HepG2 (cell line): ENCODE data around the gene MTFR1L. TPM values are rescaled to one million over a fixed set of nuclear protein-coding genes. Genes with fewer than 3 reads are reported as not detected.

Experiments used
- ARHGAP35 ChIP-seq: sonication (generic); formaldehyde crosslinking; IDR thresholded peaks from 2 replicates; pipeline ENCODE4 v1.9.0; 2022; ENCODE audit warnings: mild to moderate bottlenecking, inconsistent platforms, moderate library complexity, missing genetic modification reagents, borderline replicate concordance
- ASH2L ChIP-seq: fragments of 300-600, 200-600 bp; sonication (generic); IDR thresholded peaks from 2 replicates; pipeline ENCODE4 v1.7.0; 2017; ENCODE audit warnings: low read depth, mild to moderate bottlenecking, moderate library complexity, mixed read lengths, low read length; ENCODE audit not compliant: insufficient read length
- ATAD3A ChIP-seq: sonication (generic); formaldehyde crosslinking; IDR thresholded peaks from 2 replicates; pipeline ENCODE4 v1.4.0; 2020; ENCODE audit warnings: missing genetic modification reagents
- ETV6 ChIP-seq: sonication (generic); formaldehyde crosslinking; conservative IDR thresholded peaks from 2 replicates; pipeline ENCODE4 v1.4.0; 2020; ENCODE audit warnings: missing genetic modification reagents
- KDM1A ChIP-seq: IDR thresholded peaks from 2 replicates; pipeline ENCODE4 v1.6.1; 2016; ENCODE audit warnings: missing compliant biosample characterization
- MATR3 ChIP-seq: sonication (generic); formaldehyde crosslinking; IDR thresholded peaks from 2 replicates; pipeline ENCODE4 v1.4.0; 2020; ENCODE audit warnings: missing genetic modification reagents
- MAZ ChIP-seq, 2 experiments: sonication (generic) in 1 of 2; formaldehyde crosslinking in 1 of 2; IDR thresholded peaks; 2 replicates each; pipeline versions ENCODE4 v1.5.0 to v1.6.1; 2012 to 2020; ENCODE audit warnings: low read depth in 2 of 2, mild to moderate bottlenecking in 2 of 2, borderline replicate concordance in 1 of 2, improper control_type of control experiment in 1 of 2, low read length in 1 of 2, missing genetic modification reagents in 1 of 2, moderate library complexity in 1 of 2
- MIER3 ChIP-seq: IDR thresholded peaks from 2 replicates; pipeline ENCODE4 v1.6.1; 2016; ENCODE audit warnings: missing compliant biosample characterization, borderline replicate concordance
- NR3C1 ChIP-seq: sonication (generic); formaldehyde crosslinking; IDR thresholded peaks from 2 replicates; pipeline ENCODE4 v1.4.0; 2020; ENCODE audit warnings: missing genetic modification reagents
- POLR2A ChIP-seq, 2 experiments: IDR thresholded peaks; 2 replicates each; pipeline ENCODE4 v1.6.1; 2011; ENCODE audit warnings: low read depth in 2 of 2, low read length in 2 of 2, mild to moderate bottlenecking in 1 of 2, moderate library complexity in 1 of 2; ENCODE audit not compliant: insufficient read depth in 1 of 2
- PPARG ChIP-seq: conservative IDR thresholded peaks from 2 replicates; pipeline ENCODE4 v1.6.1; 2016; ENCODE audit warnings: missing biosample characterization, missing genetic modification reagents
- TEAD3 ChIP-seq: optimal IDR thresholded peaks from 2 replicates; pipeline ENCODE3; 2016; ENCODE audit warnings: borderline replicate concordance
- TMF1 ChIP-seq: sonication (generic); formaldehyde crosslinking; IDR thresholded peaks from 2 replicates; pipeline ENCODE4 v1.8.1; 2022; ENCODE audit warnings: low read depth, missing genetic modification reagents
- TOE1 ChIP-seq: sonication (generic); formaldehyde crosslinking; IDR thresholded peaks from 2 replicates; pipeline ENCODE4 v1.4.0; 2020; ENCODE audit warnings: mild to moderate bottlenecking, missing genetic modification reagents
- ZKSCAN5 ChIP-seq: sonication (generic); formaldehyde crosslinking; IDR thresholded peaks from 2 replicates; pipeline ENCODE4 v1.5.1; 2020; ENCODE audit warnings: mild to moderate bottlenecking, missing genetic modification reagents
- ZMYM3 ChIP-seq: sonication (generic); formaldehyde crosslinking; IDR thresholded peaks from 2 replicates; pipeline ENCODE4 v1.5.1; 2020; ENCODE audit warnings: mild to moderate bottlenecking, missing genetic modification reagents
- ZNF256 ChIP-seq: sonication (generic); formaldehyde crosslinking; conservative IDR thresholded peaks from 2 replicates; pipeline ENCODE4 v1.4.0; 2020; ENCODE audit warnings: missing genetic modification reagents
- ZNF44 ChIP-seq: sonication (generic); formaldehyde crosslinking; IDR thresholded peaks from 2 replicates; pipeline ENCODE4 v1.5.1; 2020; ENCODE audit warnings: mild to moderate bottlenecking, missing genetic modification reagents
- ZNF468 ChIP-seq: sonication (generic); formaldehyde crosslinking; IDR thresholded peaks from 2 replicates; pipeline ENCODE4 v1.8.0; 2022; ENCODE audit warnings: mild to moderate bottlenecking, moderate library complexity, missing genetic modification reagents
- ZNF512B ChIP-seq: sonication (generic); formaldehyde crosslinking; IDR thresholded peaks from 2 replicates; pipeline ENCODE4 v1.5.1; 2020; ENCODE audit warnings: missing genetic modification reagents, mild to moderate bottlenecking, borderline replicate concordance
- ZNF619 ChIP-seq: sonication (generic); formaldehyde crosslinking; IDR thresholded peaks from 2 replicates; pipeline ENCODE4 v1.4.0; 2020; ENCODE audit warnings: mild to moderate bottlenecking, missing genetic modification reagents
- ZNF670 ChIP-seq: sonication (generic); formaldehyde crosslinking; IDR thresholded peaks from 2 replicates; pipeline ENCODE4 v1.8.0; 2022; ENCODE audit warnings: mild to moderate bottlenecking, missing genetic modification reagents, borderline replicate concordance
- ZNF678 ChIP-seq: sonication (generic); formaldehyde crosslinking; IDR thresholded peaks from 2 replicates; pipeline ENCODE4 v1.4.0; 2020; ENCODE audit warnings: mild to moderate bottlenecking, missing genetic modification reagents
- ZNF766 ChIP-seq: sonication (generic); formaldehyde crosslinking; IDR thresholded peaks from 2 replicates; pipeline ENCODE4 v1.5.0; 2020; ENCODE audit warnings: missing genetic modification reagents, borderline replicate concordance
- ZNF773 ChIP-seq: sonication (generic); formaldehyde crosslinking; IDR thresholded peaks from 2 replicates; pipeline ENCODE4 v1.4.0; 2020; ENCODE audit warnings: missing genetic modification reagents, borderline replicate concordance
- ZNF878 ChIP-seq: sonication (generic); formaldehyde crosslinking; IDR thresholded peaks from 2 replicates; pipeline ENCODE4 v1.8.1; 2023; ENCODE audit warnings: mild to moderate bottlenecking, missing genetic modification reagents, moderate library complexity
- ZSCAN12 ChIP-seq: sonication (generic); formaldehyde crosslinking; IDR thresholded peaks from 2 replicates; pipeline ENCODE4 v1.9.0; 2021; ENCODE audit warnings: mild to moderate bottlenecking, missing genetic modification reagents
- ZSCAN21 ChIP-seq: sonication (generic); formaldehyde crosslinking; IDR thresholded peaks from 2 replicates; pipeline ENCODE4 v1.8.0; 2022; ENCODE audit warnings: mild to moderate bottlenecking, missing genetic modification reagents, moderate library complexity, borderline replicate concordance
- polyA plus RNA-seq, 8 experiments: library from polyadenylated mRNA; depleted of rRNA in 3 of 8; stranded (reverse) in 7 of 8; unstranded in 1 of 8; fragments of >200 nt; fragmentation: Illumina TruSeq in 4 of 8; extraction: Trizol in 4 of 8; gene quantifications; 2 replicates each; pipeline versions ENCODE4 v1.2.1 to v1.2.3, GENCODE V29; 2011 to 2016; ENCODE audit warnings: low read depth in 4 of 8, missing spikeins in 1 of 8, mixed read lengths in 1 of 8; ENCODE audit not compliant: insufficient read depth in 1 of 8
- total RNA-seq, 5 experiments: library from RNA; depleted of rRNA; stranded (reverse); fragments of >200 nt; fragmentation: Illumina TruSeq; extraction: Trizol; gene quantifications; 2 replicates each; pipeline ENCODE4 v1.2.3, GENCODE V29; 2016; ENCODE audit warnings: low read depth in 1 of 5
- TF ChIP-seq, protein P1 (sequence below): sonication (generic); formaldehyde crosslinking; IDR thresholded peaks from 2 replicates; pipeline ENCODE4 v1.4.0; 2020; ENCODE audit warnings: mild to moderate bottlenecking, missing genetic modification reagents

MTFR1L gene
- total and polyA plus RNA-seq, 2 of the 13 experiments (the other 11 are each of a cell fraction or from before 2014, with no cell fraction given), result 38.0 to 55.7 TPM

GRCh38 chr1:25867210-25867991 is 47.6 kb downstream of the MTFR1L start (continued):
- TF ChIP-seq ZMYM3 (CRISPR knock-in tag), result 0 out of 2 replicates have a peak, but pooled peaks have one; percentile 54
- TF ChIP-seq ZNF773 (CRISPR knock-in tag), result no peak
- TF ChIP-seq ZKSCAN5, result no peak
- TF ChIP-seq ZNF670 (CRISPR knock-in tag), result no peak
- TF ChIP-seq NR3C1 (CRISPR knock-in tag), result no peak
- TF ChIP-seq ASH2L, result no peak
- TF ChIP-seq TMF1, result no peak
- TF ChIP-seq TOE1 (CRISPR knock-in tag), result 0 out of 2 replicates have a peak, but pooled peaks have one; percentile 30
- TF ChIP-seq ZNF44 (CRISPR knock-in tag), result no peak
- TF ChIP-seq MAZ (IDR thresholded peaks at IDR 0.05; ENCODE audit: borderline replicate concordance, low read depth, low read length), result no peak
- TF ChIP-seq MAZ (CRISPR knock-in tag; IDR thresholded peaks at IDR 0.05; ENCODE audit: low read depth), result no peak
- TF ChIP-seq ATAD3A, result no peak
- peak; percentile 70; the same call in 1 of the 2 replicates for TF ChIP-seq ZNF512B (CRISPR knock-in tag)
- no peak for TF ChIP-seq MATR3 (CRISPR knock-in tag)
- no peak for TF ChIP-seq ZSCAN21 (CRISPR knock-in tag)
- no peak for TF ChIP-seq ZNF256 (CRISPR knock-in tag)
- TF ChIP-seq ZSCAN12 (CRISPR knock-in tag), result no peak
- TF ChIP-seq, protein P1, sequence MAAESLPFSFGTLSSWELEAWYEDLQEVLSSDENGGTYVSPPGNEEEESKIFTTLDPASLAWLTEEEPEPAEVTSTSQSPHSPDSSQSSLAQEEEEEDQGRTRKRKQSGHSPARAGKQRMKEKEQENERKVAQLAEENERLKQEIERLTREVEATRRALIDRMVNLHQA, result no peak
- TF ChIP-seq MIER3, result no peak
- TF ChIP-seq ZNF468 (CRISPR knock-in tag), result no peak
- TF ChIP-seq POLR2A (IDR thresholded peaks at IDR 0.05; ENCODE audit: insufficient read depth in 1 of 2, low read depth in 2 of 2, low read length in 2 of 2), result peak in 1 of 2 experiments; percentile 32; a peak in 1 of 4 replicates
- TF ChIP-seq KDM1A (CRISPR knock-in tag), result no peak
- no peak for TF ChIP-seq ETV6
- TF ChIP-seq ARHGAP35, result no peak
- no peak for TF ChIP-seq ZNF878 (CRISPR knock-in tag)
- TF ChIP-seq ZNF678 (CRISPR knock-in tag), result no peak
- TF ChIP-seq TEAD3 (CRISPR knock-in tag), result peak; percentile 28
- no peak for TF ChIP-seq ZNF619
- TF ChIP-seq PPARG (CRISPR knock-in tag), result 0 out of 2 replicates have a peak, but pooled peaks have one; percentile 6
- TF ChIP-seq ZNF766, result no peak
